HepG2 (cell line): ENCODE measurements around the gene PPM1M. TPM values are rescaled to one million over a fixed set of nuclear protein-coding genes. Genes with fewer than 3 reads are reported as not detected.

Experiments
- KIAA2018 ChIP-seq: sonication (generic); formaldehyde crosslinking; IDR thresholded peaks from 2 replicates; pipeline ENCODE4 v1.5.0; 2020; ENCODE audit warnings: mild to moderate bottlenecking, missing genetic modification reagents, borderline replicate concordance
- MTF1 ChIP-seq: sonication (generic); formaldehyde crosslinking; IDR thresholded peaks from 2 replicates; pipeline ENCODE4 v1.5.0; 2020; ENCODE audit warnings: missing genetic modification reagents
- NFYC ChIP-seq: IDR thresholded peaks from 2 replicates; pipeline ENCODE4 v1.6.1; 2016; ENCODE audit warnings: missing genetic modification reagents, missing compliant biosample characterization
- NR2C2 ChIP-seq: sonication (generic); formaldehyde crosslinking; IDR thresholded peaks from 2 replicates; pipeline ENCODE4 v1.4.0; 2020; ENCODE audit warnings: missing genetic modification reagents, mild to moderate bottlenecking, moderate library complexity, borderline replicate concordance
- PRDM15 ChIP-seq: sonication (generic); formaldehyde crosslinking; IDR thresholded peaks from 2 replicates; pipeline ENCODE4 v1.4.0; 2020; ENCODE audit warnings: missing genetic modification reagents
- PRPF4 ChIP-seq: fragments of 200-400 bp; formaldehyde crosslinking; IDR thresholded peaks from 2 replicates; pipeline ENCODE4 v1.6.1; 2016; ENCODE audit warnings: low read length, low read depth; ENCODE audit not compliant: poor library complexity, severe bottlenecking
- SAP130 ChIP-seq: IDR thresholded peaks from 2 replicates; pipeline ENCODE4 v1.6.1; 2016; ENCODE audit warnings: low read depth
- SIN3B ChIP-seq: fragments of 150-350 bp; IDR thresholded peaks from 2 replicates; pipeline ENCODE4 v1.6.1; 2014; ENCODE audit warnings: low read length
- ZNF160 ChIP-seq: sonication (generic); formaldehyde crosslinking; IDR thresholded peaks from 2 replicates; pipeline ENCODE4 v1.8.0; 2022; ENCODE audit warnings: mild to moderate bottlenecking, inconsistent platforms, missing genetic modification reagents
- ZNF224 ChIP-seq: sonication (generic); formaldehyde crosslinking; IDR thresholded peaks from 2 replicates; pipeline ENCODE4 v1.5.0; 2020; ENCODE audit warnings: mild to moderate bottlenecking, missing genetic modification reagents
- polyA plus RNA-seq, 8 experiments: library from polyadenylated mRNA; depleted of rRNA in 3 of 8; stranded (reverse) in 7 of 8; unstranded in 1 of 8; fragments of >200 nt; fragmentation: Illumina TruSeq in 4 of 8; extraction: Trizol in 4 of 8; gene quantifications; 2 replicates each; pipeline versions ENCODE4 v1.2.1 to v1.2.3, GENCODE V29; 2011 to 2016; ENCODE audit warnings: low read depth in 4 of 8, missing spikeins in 1 of 8, mixed read lengths in 1 of 8; ENCODE audit not compliant: insufficient read depth in 1 of 8
- total RNA-seq, 5 experiments: library from RNA; depleted of rRNA; stranded (reverse); fragments of >200 nt; fragmentation: Illumina TruSeq; extraction: Trizol; gene quantifications; 2 replicates each; pipeline ENCODE4 v1.2.3, GENCODE V29; 2016; ENCODE audit warnings: low read depth in 1 of 5
- TF ChIP-seq, protein P1 (sequence below): sonication (generic); formaldehyde crosslinking; IDR thresholded peaks from 2 replicates; pipeline ENCODE4 v1.8.1; 2022; ENCODE audit warnings: mild to moderate bottlenecking, missing genetic modification reagents
- TF ChIP-seq, protein P2 (sequence below): sonication (generic); formaldehyde crosslinking; IDR thresholded peaks from 2 replicates; pipeline ENCODE4 v1.4.0; 2020; ENCODE audit warnings: missing genetic modification reagents, mild to moderate bottlenecking, borderline replicate concordance
- TF ChIP-seq, protein P3 (sequence below): sonication (generic); formaldehyde crosslinking; IDR thresholded peaks from 2 replicates; pipeline ENCODE4 v1.4.0; 2020; ENCODE audit warnings: mild to moderate bottlenecking, missing genetic modification reagents

The PPM1M gene
- total and polyA plus RNA-seq, 2 of the 13 experiments (the other 11 are each of a cell fraction or from before 2014, with no cell fraction given) = 2.5 to 5.9 TPM

- TF ChIP-seq KIAA2018 (CRISPR knock-in tag) (peak; percentile 51; the same call in 1 of the 2 replicates), SIN3B (no peak), NR2C2 (CRISPR knock-in tag) (peak; percentile 98), MTF1 (CRISPR knock-in tag) (no peak), PRPF4 (no peak), NFYC (CRISPR knock-in tag) (peak; percentile 16; the same call in 1 of the 2 replicates), PRDM15 (CRISPR knock-in tag) (peak; percentile 99), SAP130 (peak; percentile 89), ZNF224 (CRISPR knock-in tag) (0 out of 2 replicates have a peak, but pooled peaks have one; percentile 51), ZNF160 (CRISPR knock-in tag) (no peak)
- TF ChIP-seq, protein P1, sequence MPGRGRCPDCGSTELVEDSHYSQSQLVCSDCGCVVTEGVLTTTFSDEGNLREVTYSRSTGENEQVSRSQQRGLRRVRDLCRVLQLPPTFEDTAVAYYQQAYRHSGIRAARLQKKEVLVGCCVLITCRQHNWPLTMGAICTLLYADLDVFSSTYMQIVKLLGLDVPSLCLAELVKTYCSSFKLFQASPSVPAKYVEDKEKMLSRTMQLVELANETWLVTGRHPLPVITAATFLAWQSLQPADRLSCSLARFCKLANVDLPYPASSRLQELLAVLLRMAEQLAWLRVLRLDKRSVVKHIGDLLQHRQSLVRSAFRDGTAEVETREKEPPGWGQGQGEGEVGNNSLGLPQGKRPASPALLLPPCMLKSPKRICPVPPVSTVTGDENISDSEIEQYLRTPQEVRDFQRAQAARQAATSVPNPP (CRISPR knock-in tag) = peak; percentile 75; the same call in 1 of the 2 replicates
- TF ChIP-seq, protein P2, sequence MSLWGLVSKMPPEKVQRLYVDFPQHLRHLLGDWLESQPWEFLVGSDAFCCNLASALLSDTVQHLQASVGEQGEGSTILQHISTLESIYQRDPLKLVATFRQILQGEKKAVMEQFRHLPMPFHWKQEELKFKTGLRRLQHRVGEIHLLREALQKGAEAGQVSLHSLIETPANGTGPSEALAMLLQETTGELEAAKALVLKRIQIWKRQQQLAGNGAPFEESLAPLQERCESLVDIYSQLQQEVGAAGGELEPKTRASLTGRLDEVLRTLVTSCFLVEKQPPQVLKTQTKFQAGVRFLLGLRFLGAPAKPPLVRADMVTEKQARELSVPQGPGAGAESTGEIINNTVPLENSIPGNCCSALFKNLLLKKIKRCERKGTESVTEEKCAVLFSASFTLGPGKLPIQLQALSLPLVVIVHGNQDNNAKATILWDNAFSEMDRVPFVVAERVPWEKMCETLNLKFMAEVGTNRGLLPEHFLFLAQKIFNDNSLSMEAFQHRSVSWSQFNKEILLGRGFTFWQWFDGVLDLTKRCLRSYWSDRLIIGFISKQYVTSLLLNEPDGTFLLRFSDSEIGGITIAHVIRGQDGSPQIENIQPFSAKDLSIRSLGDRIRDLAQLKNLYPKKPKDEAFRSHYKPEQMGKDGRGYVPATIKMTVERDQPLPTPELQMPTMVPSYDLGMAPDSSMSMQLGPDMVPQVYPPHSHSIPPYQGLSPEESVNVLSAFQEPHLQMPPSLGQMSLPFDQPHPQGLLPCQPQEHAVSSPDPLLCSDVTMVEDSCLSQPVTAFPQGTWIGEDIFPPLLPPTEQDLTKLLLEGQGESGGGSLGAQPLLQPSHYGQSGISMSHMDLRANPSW (CRISPR knock-in tag) = no peak; the same call in 1 of the 2 replicates
- TF ChIP-seq, protein P3, sequence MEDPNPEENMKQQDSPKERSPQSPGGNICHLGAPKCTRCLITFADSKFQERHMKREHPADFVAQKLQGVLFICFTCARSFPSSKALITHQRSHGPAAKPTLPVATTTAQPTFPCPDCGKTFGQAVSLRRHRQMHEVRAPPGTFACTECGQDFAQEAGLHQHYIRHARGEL (CRISPR knock-in tag) = no peak
Measured at GRCh38 chr3:52238193-52238760, 7.3 kb upstream of the PPM1M start (continued).
